Lower lobe of right lung (tissue), 2 donors: ENCODE results near the gene TEX101. TPM values are rescaled to one million over a fixed set of nuclear protein-coding genes. Genes with fewer than 3 reads are reported as not detected.

Experiments
- ATAC-seq, 2 donors: fragments of 200-7000 bp; cut with Tn5 transposase; one replicate each; pipeline ENCODE4 v1.9.1; 2020 to 2022; ENCODE audit warnings: mild to moderate bottlenecking in 2 of 2, moderate library complexity in 2 of 2
- DNase-seq: peaks from one replicate; pipeline ENCODE4 v3.0.0-alpha.2; 2020
- H3K27ac ChIP-seq: fragments of 200-600 bp; one replicate; pipeline ENCODE4 v1.8.0; 2022
- H3K27me3 ChIP-seq: fragments of 200-600 bp; one replicate; pipeline ENCODE4 v1.8.0; 2022; ENCODE audit warnings: low read depth
- H3K36me3 ChIP-seq: fragments of 200-600 bp; one replicate; pipeline ENCODE4 v1.8.0; 2022; ENCODE audit warnings: mild to moderate bottlenecking
- H3K4me1 ChIP-seq: fragments of 200-600 bp; one replicate; pipeline ENCODE4 v1.8.0; 2022
- H3K4me3 ChIP-seq: fragments of 200-600 bp; one replicate; pipeline ENCODE4 v1.8.0; 2022; ENCODE audit warnings: mild to moderate bottlenecking
- H3K9me3 ChIP-seq: fragments of 200-600 bp; one replicate; pipeline ENCODE4 v1.8.0; 2022
- CTCF ChIP-seq: fragments of 200-600 bp; IDR thresholded peaks from one replicate; pipeline ENCODE4 v1.8.0; 2022; ENCODE audit warnings: antibody characterized with exemption, mild to moderate bottlenecking
- intact Hi-C: fragments of 100-400 bp; cut with DNase I; formaldehyde crosslinking; loops from one replicate; pipeline ENCODE4 v1.11.0; 2022
- total RNA-seq: library from RNA; stranded (reverse); fragmentation: NEBNext Ultra II Directional; extraction: Animal tissue kit (Norgen Biotek cat#: 25700); gene quantifications from one replicate; pipeline ENCODE4 v1.2.1, GENCODE V29; 2021
- donor health status: DM: no; HTN: yes; CAD: no; lungs with severe emphysema.

TEX101 gene
- total RNA-seq, 1 donor from 2014 or later, result not detected

GRCh38 chr19:43447655-43448054 lies 33.0 kb downstream of the TEX101 start:
- intact Hi-C loops, result loop anchor here (5.0 kb wide), 1 partner anchor 70 kb away; no protein-coding TSS in a partner anchor
- H3K27me3 ChIP-seq, result no peaks in the 10 kb centered on the region
- no peaks in the 10 kb centered on the region for H3K9me3 ChIP-seq
- ATAC-seq, result no peak
- H3K4me1 ChIP-seq, result no peaks in the 10 kb centered on the region
- no peaks in the 10 kb centered on the region for H3K36me3 ChIP-seq
- H3K4me3 ChIP-seq, result no peak overlapping the region
- no peak for TF ChIP-seq CTCF
- no peak for DNase-seq
- no peak overlapping the region for H3K27ac ChIP-seq

DNA sequence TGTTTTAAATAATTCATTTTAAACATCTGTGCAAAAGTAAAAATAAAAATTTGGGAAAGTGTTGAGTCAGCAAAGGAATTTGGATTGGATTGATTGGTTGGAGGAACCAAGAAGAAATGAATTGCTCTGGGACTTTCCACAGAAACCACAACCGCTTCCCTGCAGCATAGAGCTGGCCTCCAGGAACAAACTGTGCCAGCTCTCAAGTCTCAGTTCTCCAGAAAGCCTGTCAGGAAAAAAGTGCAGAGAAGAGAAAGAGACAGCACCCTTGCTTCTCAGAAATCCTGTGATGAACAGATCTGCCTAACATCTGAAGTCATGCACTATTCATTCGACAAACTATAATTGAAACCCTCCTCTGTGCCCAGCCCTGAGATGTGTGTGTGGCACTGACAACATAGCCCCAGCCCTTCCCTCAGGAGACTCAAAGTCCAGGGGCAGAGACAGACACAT lies 35.9 kb downstream of the TEX101 start:
- H3K4me1 ChIP-seq, result no peaks in the 10 kb centered on the region
- no peaks in the 10 kb centered on the region for H3K9me3 ChIP-seq
- ATAC-seq (no peak), DNase-seq (no peak)
- H3K4me3 ChIP-seq, result no peak overlapping the region
- intact Hi-C loops, result no loop called here
- H3K36me3 ChIP-seq, result no peaks in the 10 kb centered on the region
- no peak for TF ChIP-seq CTCF
- H3K27me3 ChIP-seq, result no peaks in the 10 kb centered on the region
- no peak overlapping the region for H3K27ac ChIP-seq

- no peak for DNase-seq
- Histone ChIP-seq H3K4me3 (no peak overlapping the region), H3K9me3 (no peaks in the 10 kb centered on the region), H3K27me3 (no peaks in the 10 kb centered on the region), H3K27ac (no peak overlapping the region), H3K4me1 (no peaks in the 10 kb centered on the region), H3K36me3 (no peaks in the 10 kb centered on the region)
- TF ChIP-seq CTCF, result no peak
- intact Hi-C loops, result no loop called here
- no peak for ATAC-seq
Measured at GRCh38 chr19:43452582-43452981, 37.9 kb downstream of the TEX101 start.

DNA sequence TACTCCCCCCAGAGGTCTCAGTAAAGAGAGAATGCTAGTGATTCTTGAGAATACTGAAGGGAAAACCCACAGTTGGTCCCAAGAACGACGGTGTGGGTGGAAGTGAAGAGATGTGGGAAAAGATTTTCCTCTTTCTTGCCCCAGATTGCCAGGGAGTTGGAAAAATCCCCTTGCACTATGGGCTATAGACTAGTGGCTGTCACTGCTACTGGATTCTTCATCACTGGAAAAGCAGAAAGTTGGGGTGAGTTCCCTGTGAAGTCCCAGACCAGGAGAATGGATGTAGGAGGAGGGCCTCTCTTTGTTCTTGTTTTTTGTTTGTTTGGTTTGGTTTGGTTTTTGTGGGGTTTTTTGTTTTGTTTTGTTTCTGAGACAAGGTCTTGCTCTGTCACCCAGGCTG lies 39.3 kb downstream of the TEX101 start:
- intact Hi-C loops, result no loop called here
- no peak for TF ChIP-seq CTCF

GRCh38 chr19:43455321-43456113 lies 40.8 kb downstream of the TEX101 start:
- H3K4me3 ChIP-seq, result no peak overlapping the region

More for the DNA sequence above, 39.3 kb downstream of the TEX101 start:
- Histone ChIP-seq H3K27ac (no peak overlapping the region), H3K27me3 (no peaks in the 10 kb centered on the region), H3K9me3 (no peaks in the 10 kb centered on the region), H3K4me3 (no peak overlapping the region), H3K4me1 (no peaks in the 10 kb centered on the region), H3K36me3 (no peaks in the 10 kb centered on the region)
- DNase-seq (no peak), ATAC-seq (no peak)

More at GRCh38 chr19:43455321-43456113, 40.8 kb downstream of the TEX101 start:
- ATAC-seq, result no peak
- DNase-seq, result no peak
- TF ChIP-seq CTCF, result no peak
- no peaks in the 10 kb centered on the region for H3K4me1 ChIP-seq
- no peaks in the 10 kb centered on the region for H3K9me3 ChIP-seq
- no peak overlapping the region for H3K27ac ChIP-seq
- no peaks in the 10 kb centered on the region for H3K27me3 ChIP-seq
- intact Hi-C loops, result no loop called here
- no peaks in the 10 kb centered on the region for H3K36me3 ChIP-seq
